Lower leg skin (tissue), 3 donors: ENCODE data around the gene SLTM.

Experiments used
- POLR2A ChIP-seq, 2 donors: fragments of 450-650 bp; IDR thresholded peaks; one replicate each; pipeline ENCODE4 v1.6.1; 2016 to 2017; ENCODE audit warnings: antibody characterized with exemption in 2 of 2, mild to moderate bottlenecking in 1 of 2, moderate library complexity in 1 of 2
- TF ChIP-seq, protein P1 (sequence below), 3 donors: fragments of 450-650 bp; IDR thresholded peaks; one replicate each; pipeline ENCODE4 v1.5.1; 2016; ENCODE audit warnings: antibody characterized with exemption in 3 of 3, mild to moderate bottlenecking in 3 of 3, moderate library complexity in 2 of 3

DNA sequence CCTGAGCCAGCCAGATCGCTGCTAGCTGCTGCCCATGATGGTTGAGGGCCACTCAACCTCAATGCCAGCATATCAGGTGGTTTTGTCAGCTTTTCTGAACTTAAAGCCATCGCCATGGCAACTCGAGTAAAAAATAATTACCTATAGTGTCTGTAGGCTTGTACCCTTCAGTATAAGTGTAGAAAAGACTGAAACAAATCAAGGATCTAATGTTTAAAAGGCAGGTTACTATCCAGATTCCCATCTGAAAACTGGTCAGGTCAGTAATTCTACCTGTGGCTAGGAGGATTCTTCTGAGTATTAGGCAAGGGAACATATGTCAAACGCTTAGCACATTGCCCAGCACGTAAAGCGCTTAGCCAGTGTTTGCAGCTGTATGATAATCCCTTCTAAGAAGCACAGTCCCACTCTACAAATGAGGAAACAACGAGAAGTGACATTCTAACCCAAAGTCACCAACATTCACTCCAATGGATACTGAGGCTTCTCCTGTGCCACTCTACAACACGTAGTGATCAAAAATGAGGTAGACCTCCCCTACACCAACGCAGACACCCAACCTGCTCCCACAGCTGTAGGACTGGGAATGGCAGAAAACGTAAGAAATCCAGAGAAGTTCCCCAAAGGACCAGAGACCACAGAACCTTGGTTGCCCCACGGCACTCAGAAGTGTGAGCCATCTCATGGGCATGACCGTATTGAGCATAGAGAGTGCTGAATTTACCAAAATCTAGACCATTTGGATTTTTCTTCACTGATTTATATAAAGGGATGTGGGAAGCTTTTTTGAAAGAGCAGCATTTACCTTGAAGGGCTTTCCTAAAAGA is 55.3 kb downstream of the SLTM start:
- TF ChIP-seq, protein P1, sequence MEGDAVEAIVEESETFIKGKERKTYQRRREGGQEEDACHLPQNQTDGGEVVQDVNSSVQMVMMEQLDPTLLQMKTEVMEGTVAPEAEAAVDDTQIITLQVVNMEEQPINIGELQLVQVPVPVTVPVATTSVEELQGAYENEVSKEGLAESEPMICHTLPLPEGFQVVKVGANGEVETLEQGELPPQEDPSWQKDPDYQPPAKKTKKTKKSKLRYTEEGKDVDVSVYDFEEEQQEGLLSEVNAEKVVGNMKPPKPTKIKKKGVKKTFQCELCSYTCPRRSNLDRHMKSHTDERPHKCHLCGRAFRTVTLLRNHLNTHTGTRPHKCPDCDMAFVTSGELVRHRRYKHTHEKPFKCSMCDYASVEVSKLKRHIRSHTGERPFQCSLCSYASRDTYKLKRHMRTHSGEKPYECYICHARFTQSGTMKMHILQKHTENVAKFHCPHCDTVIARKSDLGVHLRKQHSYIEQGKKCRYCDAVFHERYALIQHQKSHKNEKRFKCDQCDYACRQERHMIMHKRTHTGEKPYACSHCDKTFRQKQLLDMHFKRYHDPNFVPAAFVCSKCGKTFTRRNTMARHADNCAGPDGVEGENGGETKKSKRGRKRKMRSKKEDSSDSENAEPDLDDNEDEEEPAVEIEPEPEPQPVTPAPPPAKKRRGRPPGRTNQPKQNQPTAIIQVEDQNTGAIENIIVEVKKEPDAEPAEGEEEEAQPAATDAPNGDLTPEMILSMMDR (IDR thresholded peaks at IDR 0.05): no peak
- no peak for TF ChIP-seq POLR2A (IDR thresholded peaks at IDR 0.05)
